AG09309 (cell line): ENCODE measurements around the gene GATA5.

Experiments used
- DNase-seq: peaks from one replicate; pipeline ENCODE4 v3.0.0-alpha.2; 2010; ENCODE audit warnings: low read depth
- H3K4me3 ChIP-seq: 2 replicates; pipeline ENCODE4 v1.5.1; 2011; ENCODE audit warnings: mild to moderate bottlenecking, low read depth, low read length, moderate library complexity; ENCODE audit not compliant: control insufficient read depth
- CTCF ChIP-seq: IDR thresholded peaks from 2 replicates; pipeline ENCODE4 v1.5.1; 2011; ENCODE audit warnings: mild to moderate bottlenecking, low read depth, low read length, inconsistent platforms; ENCODE audit not compliant: insufficient read depth, control insufficient read depth; ENCODE audit errors: missing control alignments

GATA5 gene

GRCh38 chr20:62430866-62431447 is 44.8 kb downstream of the GATA5 start:
- H3K4me3 ChIP-seq: no peak overlapping the region
- no peak for DNase-seq

GRCh38 chr20:62430311-62430853 is 45.4 kb downstream of the GATA5 start:
- TF ChIP-seq CTCF: no peak
- no peak for DNase-seq
- no peak overlapping the region for H3K4me3 ChIP-seq

More at GRCh38 chr20:62430866-62431447, 44.8 kb downstream of the GATA5 start:
- no peak for TF ChIP-seq CTCF

- no peak for DNase-seq
These were observed 46.1 kb downstream of the GATA5 start for GRCh38 chr20:62429455-62430310.

GRCh38 chr20:62428396-62429295 is 47.1 kb downstream of the GATA5 start:
- TF ChIP-seq CTCF: no peak
- no peak for DNase-seq
- no peak overlapping the region for H3K4me3 ChIP-seq

More at GRCh38 chr20:62429455-62430310, 46.1 kb downstream of the GATA5 start:
- TF ChIP-seq CTCF: no peak
- no peak overlapping the region for H3K4me3 ChIP-seq

GRCh38 chr20:62428002-62428372 is 47.8 kb downstream of the GATA5 start:
- TF ChIP-seq CTCF: no peak
- no peak for DNase-seq
- H3K4me3 ChIP-seq: no peak overlapping the region
